WERI-Rb-1 (cell line): ENCODE measurements around the gene GPR55.

Experiments used
- DNase-seq: peaks from one replicate; pipeline ENCODE4 v3.0.0-alpha.2; 2020
- H3K27ac ChIP-seq: fragments of 250-450 bp; sonication (Bioruptor Pico); 2 replicates; pipeline ENCODE4 v1.5.1; 2020; ENCODE audit warnings: mild to moderate bottlenecking, moderate library complexity
- H3K27me3 ChIP-seq: fragments of 250-450 bp; sonication (Bioruptor Pico); 2 replicates; pipeline ENCODE4 v1.5.1; 2021; ENCODE audit warnings: mild to moderate bottlenecking, low read depth, moderate library complexity; ENCODE audit not compliant: insufficient read depth, severe bottlenecking
- H3K36me3 ChIP-seq: fragments of 250-450 bp; sonication (Bioruptor Pico); 2 replicates; pipeline ENCODE4 v1.5.1; 2020; ENCODE audit warnings: mild to moderate bottlenecking, moderate library complexity
- H3K4me3 ChIP-seq: 2 replicates; pipeline ENCODE4 v1.5.1; 2011; ENCODE audit warnings: low read depth, mild to moderate bottlenecking, control low read depth, low read length
- H3K9me3 ChIP-seq: fragments of 250-450 bp; sonication (Bioruptor Pico); 2 replicates; pipeline ENCODE4 v1.5.1; 2021; ENCODE audit warnings: mild to moderate bottlenecking, moderate library complexity; ENCODE audit not compliant: severe bottlenecking
- TF ChIP-seq, protein P1 (sequence below): IDR thresholded peaks from 2 replicates; pipeline ENCODE4 v1.5.1; 2011; ENCODE audit warnings: low read depth, mild to moderate bottlenecking, control low read depth, inconsistent platforms, low read length

GPR55 gene

GRCh38 chr2:230924092-230924469 is 961 bp downstream of the GPR55 start:
- TF ChIP-seq, protein P1, sequence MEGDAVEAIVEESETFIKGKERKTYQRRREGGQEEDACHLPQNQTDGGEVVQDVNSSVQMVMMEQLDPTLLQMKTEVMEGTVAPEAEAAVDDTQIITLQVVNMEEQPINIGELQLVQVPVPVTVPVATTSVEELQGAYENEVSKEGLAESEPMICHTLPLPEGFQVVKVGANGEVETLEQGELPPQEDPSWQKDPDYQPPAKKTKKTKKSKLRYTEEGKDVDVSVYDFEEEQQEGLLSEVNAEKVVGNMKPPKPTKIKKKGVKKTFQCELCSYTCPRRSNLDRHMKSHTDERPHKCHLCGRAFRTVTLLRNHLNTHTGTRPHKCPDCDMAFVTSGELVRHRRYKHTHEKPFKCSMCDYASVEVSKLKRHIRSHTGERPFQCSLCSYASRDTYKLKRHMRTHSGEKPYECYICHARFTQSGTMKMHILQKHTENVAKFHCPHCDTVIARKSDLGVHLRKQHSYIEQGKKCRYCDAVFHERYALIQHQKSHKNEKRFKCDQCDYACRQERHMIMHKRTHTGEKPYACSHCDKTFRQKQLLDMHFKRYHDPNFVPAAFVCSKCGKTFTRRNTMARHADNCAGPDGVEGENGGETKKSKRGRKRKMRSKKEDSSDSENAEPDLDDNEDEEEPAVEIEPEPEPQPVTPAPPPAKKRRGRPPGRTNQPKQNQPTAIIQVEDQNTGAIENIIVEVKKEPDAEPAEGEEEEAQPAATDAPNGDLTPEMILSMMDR: no peak
- no peaks in the 10 kb centered on the region for H3K36me3 ChIP-seq
- no peaks in the 10 kb centered on the region for H3K27me3 ChIP-seq
- no peak overlapping the region for H3K27ac ChIP-seq
- H3K4me3 ChIP-seq: no peak overlapping the region
- no peak for DNase-seq
- H3K9me3 ChIP-seq: no peaks in the 10 kb centered on the region

- Histone ChIP-seq H3K27ac (no peak overlapping the region), H3K27me3 (no peaks in the 10 kb centered on the region), H3K4me3 (no peak overlapping the region), H3K9me3 (no peaks in the 10 kb centered on the region), H3K36me3 (no peaks in the 10 kb centered on the region)
- TF ChIP-seq, protein P1: no peak
- DNase-seq: no peak
These were observed 1.9 kb downstream of the GPR55 start for GRCh38 chr2:230922951-230923717.

- Histone ChIP-seq H3K36me3 (no peaks in the 10 kb centered on the region), H3K27ac (no peak overlapping the region), H3K9me3 (no peaks in the 10 kb centered on the region), H3K27me3 (no peaks in the 10 kb centered on the region), H3K4me3 (no peak overlapping the region)
- TF ChIP-seq, protein P1: no peak
- DNase-seq: no peak
These were observed 3.0 kb downstream of the GPR55 start for GRCh38 chr2:230921806-230922595.

GRCh38 chr2:230920167-230920566 is 4.9 kb downstream of the GPR55 start:
- no peak overlapping the region for H3K4me3 ChIP-seq
- TF ChIP-seq, protein P1: no peak
- H3K36me3 ChIP-seq: no peaks in the 10 kb centered on the region
- H3K9me3 ChIP-seq: no peaks in the 10 kb centered on the region
- H3K27me3 ChIP-seq: no peaks in the 10 kb centered on the region
- no peak for DNase-seq
- no peak overlapping the region for H3K27ac ChIP-seq

DNA sequence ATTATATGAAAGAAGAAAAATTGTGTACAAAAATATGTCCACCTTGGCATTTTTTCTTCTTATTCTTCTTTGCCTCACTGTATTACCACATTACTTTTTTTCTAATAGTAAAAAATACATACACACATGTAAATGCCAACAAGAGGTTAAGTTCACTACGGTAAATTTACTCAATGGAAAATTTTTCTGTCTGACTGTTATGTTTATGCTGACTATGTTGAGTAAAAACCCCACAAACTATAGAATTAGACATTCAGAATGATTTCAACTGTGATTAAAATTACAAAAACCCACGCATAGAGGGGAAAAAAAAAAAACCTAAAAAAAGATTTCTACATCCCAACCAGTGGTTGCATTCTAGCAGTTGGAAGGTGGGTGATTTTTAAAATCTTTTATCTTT is 5.4 kb downstream of the GPR55 start:
- DNase-seq: no peak
- Histone ChIP-seq H3K27me3 (no peaks in the 10 kb centered on the region), H3K9me3 (no peaks in the 10 kb centered on the region), H3K4me3 (no peak overlapping the region), H3K27ac (no peak overlapping the region), H3K36me3 (no peaks in the 10 kb centered on the region)
- TF ChIP-seq, protein P1: no peak
